Sigmoid colon (tissue), 7 donors: Measurements from ENCODE around the gene PRTG. TPM values are rescaled to one million over a fixed set of nuclear protein-coding genes. Genes with fewer than 3 reads are reported as not detected.

Experiments
- DNase-seq: peaks from one replicate; pipeline ENCODE4 v3.0.0-alpha.2; 2019
- H3K27ac ChIP-seq, 4 donors: fragments of 200-600 bp; sonication (generic); one replicate each; pipeline ENCODE4 v1.5.1; 2016 to 2019; ENCODE audit warnings: mild to moderate bottlenecking in 1 of 4
- H3K27me3 ChIP-seq, 3 donors: fragments of 200-600 bp; sonication (generic); one replicate each; pipeline ENCODE4 v1.5.1; 2019; ENCODE audit warnings: mild to moderate bottlenecking in 1 of 3
- H3K36me3 ChIP-seq, 4 donors: fragments of 200-600 bp; sonication (generic); one replicate each; pipeline ENCODE4 v1.5.1; 2016 to 2019
- H3K4me1 ChIP-seq, 4 donors: fragments of 200-600 bp; sonication (generic); one replicate each; pipeline ENCODE4 v1.5.1; 2017 to 2019
- H3K4me3 ChIP-seq, 4 donors: fragments of 200-600 bp; sonication (generic); one replicate each; pipeline ENCODE4 v1.5.1; 2017 to 2019; ENCODE audit warnings: mild to moderate bottlenecking in 2 of 4, moderate library complexity in 1 of 4
- H3K9me3 ChIP-seq, 4 donors: fragments of 200-600 bp in 3 of 4; sonication (generic) in 3 of 4; one replicate each; pipeline versions ENCODE4 v1.5.1 to v1.6.1; 2013 to 2019
- CTCF ChIP-seq, 4 experiments: fragments of 450-650 bp in 3 of 4; fragments of 200-600 bp in 1 of 4; IDR thresholded peaks; one replicate each; pipeline ENCODE4 v1.5.1; 2016 to 2019; ENCODE audit warnings: antibody characterized with exemption in 4 of 4, mild to moderate bottlenecking in 3 of 4, moderate library complexity in 2 of 4
- EP300 ChIP-seq, 4 donors: sonication (generic); formaldehyde crosslinking; IDR thresholded peaks; one replicate each; pipeline ENCODE4 v1.6.1; 2017; ENCODE audit warnings: antibody characterized with exemption in 4 of 4
- POLR2A ChIP-seq, 2 donors: fragments of 450-650 bp; IDR thresholded peaks; one replicate each; pipeline ENCODE4 v1.6.1; 2016; ENCODE audit warnings: antibody characterized with exemption in 2 of 2, mild to moderate bottlenecking in 2 of 2, moderate library complexity in 2 of 2
- POLR2AphosphoS5 ChIP-seq, 4 donors: sonication (generic); formaldehyde crosslinking; IDR thresholded peaks; one replicate each; pipeline ENCODE4 v1.6.1; 2017; ENCODE audit warnings: antibody characterized with exemption in 4 of 4
- WGBS, 2 donors: extraction: QIAGEN DNeasy Blood & Tissue Kit; methylation state at CpG; one replicate each; pipeline ENCODE4 v1.1.7; 2013; 5-methylcytosine and 5-hydroxymethylcytosine counted together
- intact Hi-C: fragments of 100-400 bp; cut with DNase I; formaldehyde crosslinking; loops from one replicate; pipeline ENCODE4 v1.15.1; 2023
- polyA plus RNA-seq, 3 donors: library from polyadenylated mRNA; stranded (reverse); fragments of 200-250 nt; gene quantifications; one replicate each; pipeline ENCODE4 v1.2.3, GENCODE V29; 2013
- total RNA-seq, 4 donors: library from RNA; depleted of rRNA; stranded (reverse); fragments of >200 nt; gene quantifications; one replicate each; pipeline ENCODE4 v1.1.0, GENCODE V29; 2016
- donor health status: healthy with polysubstance abuse.
- donor health status: Bipolar disorder and iron deficiency.
- donor health status: healthy.

PRTG gene
- total and polyA plus RNA-seq, 7 donors, result 0.42 to 5.3 (median 2.1) TPM; not detected in 2

- no peak overlapping the region for H3K4me3 ChIP-seq
- intact Hi-C loops, result no loop called here
- no peaks in the 10 kb centered on the region for H3K36me3 ChIP-seq
- DNase-seq, result no peak
- no peak overlapping the region for H3K27ac ChIP-seq
- H3K9me3 ChIP-seq, result no peaks in the 10 kb centered on the region
- H3K27me3 ChIP-seq, result no peaks in the 10 kb centered on the region
- TF ChIP-seq POLR2AphosphoS5 (IDR thresholded peaks at IDR 0.05), result no peak
- TF ChIP-seq EP300 (IDR thresholded peaks at IDR 0.05), result no peak
- H3K4me1 ChIP-seq, result peaks cover 0 to 1% (median 0%) of the 10 kb centered on the region in 4 donors
- 80 to 88% methylated on average over 3 of the region's 3 CpGs for WGBS, 2 donors
Measured at GRCh38 chr15:55778932-55779331, 36.0 kb upstream of the PRTG start.

- Histone ChIP-seq H3K9me3 (no peaks in the 10 kb centered on the region), H3K4me1 (no peaks in the 10 kb centered on the region), H3K27ac (no peak overlapping the region), H3K4me3 (no peak overlapping the region), H3K27me3 (no peaks in the 10 kb centered on the region), H3K36me3 (no peaks in the 10 kb centered on the region)
- 84 to 87% methylated on average over 4 of the region's 4 CpGs for WGBS, 2 donors
- no peak for DNase-seq
- intact Hi-C loops, result no loop called here
- TF ChIP-seq POLR2A (IDR thresholded peaks at IDR 0.05) (no peak), EP300 (IDR thresholded peaks at IDR 0.05) (no peak), CTCF (IDR thresholded peaks at IDR 0.05) (no peak), POLR2AphosphoS5 (IDR thresholded peaks at IDR 0.05) (no peak)
Measured at GRCh38 chr15:55775316-55775715, 32.4 kb upstream of the PRTG start.

GRCh38 chr15:55774113-55774970 lies 31.4 kb upstream of the PRTG start:
- WGBS, 2 donors, result 56 to 63% methylated on average over 9 of the region's 9 CpGs
- intact Hi-C loops, result no loop called here
- peak in 3 of 4 experiments; percentile 23 to 55 (median 32) for TF ChIP-seq CTCF (IDR thresholded peaks at IDR 0.05)
- no peak for TF ChIP-seq POLR2AphosphoS5 (IDR thresholded peaks at IDR 0.05)
- TF ChIP-seq POLR2A (IDR thresholded peaks at IDR 0.05), result no peak
- no peak overlapping the region for H3K27ac ChIP-seq
- no peaks in the 10 kb centered on the region for H3K36me3 ChIP-seq
- no peaks in the 10 kb centered on the region for H3K4me1 ChIP-seq
- H3K27me3 ChIP-seq, result no peaks in the 10 kb centered on the region
- no peaks in the 10 kb centered on the region for H3K9me3 ChIP-seq
- no peak overlapping the region for H3K4me3 ChIP-seq
- no peak for DNase-seq

GRCh38 chr15:55770806-55771205 lies 27.9 kb upstream of the PRTG start:
- Histone ChIP-seq H3K27me3 (no peaks in the 10 kb centered on the region), H3K4me1 (no peaks in the 10 kb centered on the region), H3K9me3 (no peaks in the 10 kb centered on the region), H3K4me3 (no peak overlapping the region), H3K27ac (no peak overlapping the region), H3K36me3 (no peaks in the 10 kb centered on the region)
- no peak for DNase-seq
- intact Hi-C loops, result no loop called here
- TF ChIP-seq POLR2A (IDR thresholded peaks at IDR 0.05) (no peak), CTCF (IDR thresholded peaks at IDR 0.05) (no peak), POLR2AphosphoS5 (IDR thresholded peaks at IDR 0.05) (no peak), EP300 (IDR thresholded peaks at IDR 0.05) (no peak)
- WGBS, 2 donors, result 60 to 66% methylated on average over 4 of the region's 4 CpGs

GRCh38 chr15:55770261-55770660 lies 27.3 kb upstream of the PRTG start:
- H3K4me3 ChIP-seq, result no peak overlapping the region
- WGBS, 2 donors, result 35 to 44% methylated on average over 4 of the region's 4 CpGs
- no peaks in the 10 kb centered on the region for H3K9me3 ChIP-seq
- no peak for TF ChIP-seq POLR2AphosphoS5 (IDR thresholded peaks at IDR 0.05)
- no peak for TF ChIP-seq CTCF (IDR thresholded peaks at IDR 0.05)
- TF ChIP-seq POLR2A (IDR thresholded peaks at IDR 0.05), result no peak
- no peak for TF ChIP-seq EP300 (IDR thresholded peaks at IDR 0.05)
- no peaks in the 10 kb centered on the region for H3K36me3 ChIP-seq
- no peaks in the 10 kb centered on the region for H3K4me1 ChIP-seq
- no peaks in the 10 kb centered on the region for H3K27me3 ChIP-seq
- intact Hi-C loops, result no loop called here
- H3K27ac ChIP-seq, result no peak overlapping the region
- no peak for DNase-seq
